RCC 7860 (cell line): ENCODE measurements around the gene TCEAL5.
"Not testable (repeated sequence)": the region's sequence is repeated elsewhere in the genome, so short reads cannot be mapped to it uniquely, and the experiment has no call there.

Source experiments
- DNase-seq: peaks from one replicate; pipeline ENCODE4 v3.0.0-alpha.2; 2015; ENCODE audit warnings: low spot score
- FAIRE-seq: peaks from 2 replicates; lab custom pipeline; 2012; peaks lifted over from hg19 to GRCh38; lab: Jason Lieb, UNC

Gene TCEAL5

GRCh38 chrX:103276581-103277002, at the start of gene TCEAL5:
Gene TCEAL5, minus strand, starts transcription at chrX:103276750. Its CDS starts 2,187 bp downstream, at chrX:103274563.
- DNase-seq, result no peak
- FAIRE-seq, result no peak

- DNase-seq (no peak), FAIRE-seq (no peak)
These were observed 34.8 kb upstream of the TCEAL5 start for GRCh38 chrX:103311399-103311780.

- DNase-seq, result no peak
- no peak for FAIRE-seq
These were observed 34.2 kb upstream of the TCEAL5 start, which contains the start of gene BEX2 for GRCh38 chrX:103310555-103311398. Gene BEX2, minus strand, starts transcription at chrX:103310990. Its CDS starts 1,014 bp downstream, at chrX:103309976.

- no peak for FAIRE-seq
- DNase-seq, result no peak
These were observed 33.5 kb upstream of the TCEAL5 start for GRCh38 chrX:103309860-103310554.

GRCh38 chrX:103305666-103306065, 29.1 kb upstream of the TCEAL5 start:
- DNase-seq, FAIRE-seq: not testable (repeated sequence)

GRCh38 chrX:103304705-103305104, 28.2 kb upstream of the TCEAL5 start:
- DNase-seq (no peak), FAIRE-seq (no peak)

- FAIRE-seq, result no peak
These were observed 16.6 kb upstream of the TCEAL5 start for GRCh38 chrX:103293118-103293517.

GRCh38 chrX:103279624-103280023, 3.1 kb upstream of the TCEAL5 start:
- no peak for FAIRE-seq
- DNase-seq, result no peak

More at GRCh38 chrX:103293118-103293517, 16.6 kb upstream of the TCEAL5 start:
- DNase-seq, result no peak

- FAIRE-seq, result no peak
- DNase-seq, result no peak
These were observed 493 bp downstream of the TCEAL5 start for GRCh38 chrX:103275947-103276567.

GRCh38 chrX:103274284-103274683, 2.3 kb downstream of the TCEAL5 start:
- DNase-seq (no peak), FAIRE-seq (no peak)

- DNase-seq (no peak), FAIRE-seq (no peak)
These were observed 18.3 kb downstream of the TCEAL5 start for GRCh38 chrX:103258275-103258674.

GRCh38 chrX:103256651-103257050, 19.9 kb downstream of the TCEAL5 start:
- DNase-seq (no peak), FAIRE-seq (no peak)

- FAIRE-seq (no peak), DNase-seq (peak; percentile 18)
These were observed 21.5 kb downstream of the TCEAL5 start, which contains the start of gene TCEAL8 for GRCh38 chrX:103254921-103255493. Gene TCEAL8, minus strand, starts transcription at chrX:103255155. Its CDS starts 1,176 bp downstream, at chrX:103253979.

- no peak for DNase-seq
- FAIRE-seq, result no peak
These were observed 22.3 kb downstream of the TCEAL5 start for GRCh38 chrX:103254171-103254824.

- no peak for FAIRE-seq
These were observed 22.9 kb downstream of the TCEAL5 start for GRCh38 chrX:103253608-103254007.

GRCh38 chrX:103250977-103251376, 25.6 kb downstream of the TCEAL5 start:
- DNase-seq (no peak), FAIRE-seq (no peak)

More at GRCh38 chrX:103253608-103254007, 22.9 kb downstream of the TCEAL5 start:
- no peak for DNase-seq

- FAIRE-seq, result no peak
These were observed 26.7 kb downstream of the TCEAL5 start for GRCh38 chrX:103249805-103250204.

GRCh38 chrX:103248553-103248952, 28.0 kb downstream of the TCEAL5 start:
- FAIRE-seq, result peak; percentile 4
- DNase-seq, result no peak

More at GRCh38 chrX:103249805-103250204, 26.7 kb downstream of the TCEAL5 start:
- no peak for DNase-seq

- no peak for DNase-seq
- no peak for FAIRE-seq
These were observed 36.4 kb downstream of the TCEAL5 start for GRCh38 chrX:103240155-103240554.

GRCh38 chrX:103236296-103236695, 40.3 kb downstream of the TCEAL5 start:
- DNase-seq (no peak), FAIRE-seq (no peak)
